ENCODE results near the gene INTS11. TPM values are rescaled to one million over a fixed set of nuclear protein-coding genes. Genes with fewer than 3 reads are reported as not detected.

INTS11 gene
- total and polyA plus RNA-seq, 2 of the 13 experiments (the other 11 are each of a cell fraction or from before 2014, with no cell fraction given), result 52.8 to 94.8 TPM

GRCh38 chr1:1272341-1273208, 51.9 kb downstream of the INTS11 start (continued):
- 0 out of 2 replicates have a peak, but pooled peaks have one; percentile 37 for TF ChIP-seq DNMT3B (CRISPR knock-in tag; conservative IDR thresholded peaks at IDR 0.05)
- TF ChIP-seq ARNTL (CRISPR knock-in tag; IDR thresholded peaks at IDR 0.05), result 0 out of 2 replicates have a peak, but pooled peaks have one; percentile 18
- no peak for TF ChIP-seq ZNF292 (CRISPR knock-in tag; IDR thresholded peaks at IDR 0.05; ENCODE audit: borderline replicate concordance, low read depth)
- no peak for TF ChIP-seq ZBTB1 (CRISPR knock-in tag; IDR thresholded peaks at IDR 0.05; ENCODE audit: borderline replicate concordance)
- no peak for TF ChIP-seq PRPF4 (IDR thresholded peaks at IDR 0.05; ENCODE audit: low read depth, low read length, poor library complexity, severe bottlenecking)
- no peak for TF ChIP-seq AHDC1 (CRISPR knock-in tag; IDR thresholded peaks at IDR 0.05; ENCODE audit: borderline replicate concordance)
- TF ChIP-seq NRL (CRISPR knock-in tag; IDR thresholded peaks at IDR 0.05; ENCODE audit: borderline replicate concordance), result peak; percentile 30; the same call in 1 of the 2 replicates
- TF ChIP-seq ZNF607 (CRISPR knock-in tag; IDR thresholded peaks at IDR 0.05; ENCODE audit: borderline replicate concordance), result 0 out of 2 replicates have a peak, but pooled peaks have one; percentile 16
- 0 out of 2 replicates have a peak, but pooled peaks have one; percentile 20 for TF ChIP-seq SNAPC4 (CRISPR knock-in tag; IDR thresholded peaks at IDR 0.05)
- TF ChIP-seq ZMYM3 (CRISPR knock-in tag; IDR thresholded peaks at IDR 0.05), result no peak
- no peak for TF ChIP-seq ZNF44 (CRISPR knock-in tag; IDR thresholded peaks at IDR 0.05)
- TF ChIP-seq ZNF782 (CRISPR knock-in tag; IDR thresholded peaks at IDR 0.05; ENCODE audit: borderline replicate concordance), result 0 out of 2 replicates have a peak, but pooled peaks have one; percentile 64
- 0 out of 2 replicates have a peak, but pooled peaks have one; percentile 18 for TF ChIP-seq ZNF546 (CRISPR knock-in tag; conservative IDR thresholded peaks at IDR 0.05)
- TF ChIP-seq UBTF (CRISPR knock-in tag; IDR thresholded peaks at IDR 0.05), result peak; percentile 8; the same call in 1 of the 2 replicates
